ENCODE measurements around the gene TRIM72.
"Not testable (repeated sequence)": the region's sequence is repeated elsewhere in the genome, so short reads cannot be mapped to it uniquely, and the experiment has no call there.

The TRIM72 gene

DNA sequence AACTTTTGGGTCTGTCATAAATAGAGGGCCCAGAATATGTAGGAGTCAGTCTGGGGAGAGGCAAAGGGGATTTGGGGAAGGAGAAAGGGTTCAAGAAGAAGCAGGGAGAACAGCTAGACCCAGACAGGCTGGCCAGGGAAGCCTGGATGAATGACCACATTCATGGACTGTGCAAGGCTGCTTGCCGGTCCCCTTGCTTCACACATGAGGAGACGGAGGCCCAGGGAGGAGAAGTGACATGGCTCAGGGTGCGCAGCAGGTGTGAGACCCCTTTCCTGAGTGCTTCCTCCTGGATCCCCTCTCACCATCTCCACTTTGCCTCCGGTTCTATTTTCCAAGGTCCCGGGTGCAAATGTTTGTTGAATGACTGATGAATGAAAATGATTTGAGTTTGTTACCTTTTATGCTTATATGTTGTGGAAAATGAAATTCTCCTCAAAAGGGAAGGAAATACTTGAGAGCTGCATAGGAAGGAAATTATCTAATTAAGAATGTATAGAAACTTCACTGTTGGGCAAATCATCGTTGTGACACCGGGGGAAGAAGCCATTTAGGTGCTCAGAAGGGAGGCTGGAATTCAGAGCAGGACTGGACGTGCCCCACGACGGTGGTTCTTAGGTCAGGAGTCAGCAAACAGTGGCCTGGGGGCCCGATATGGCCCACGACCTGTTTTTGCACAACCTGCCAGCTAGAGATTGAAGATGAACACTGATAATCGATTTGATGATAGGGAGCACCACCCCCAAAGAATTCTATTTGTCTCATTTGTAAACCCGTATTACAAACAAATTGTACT lies 46.4 kb downstream of the TRIM72 start:
- no peak for DNase-seq

DNA sequence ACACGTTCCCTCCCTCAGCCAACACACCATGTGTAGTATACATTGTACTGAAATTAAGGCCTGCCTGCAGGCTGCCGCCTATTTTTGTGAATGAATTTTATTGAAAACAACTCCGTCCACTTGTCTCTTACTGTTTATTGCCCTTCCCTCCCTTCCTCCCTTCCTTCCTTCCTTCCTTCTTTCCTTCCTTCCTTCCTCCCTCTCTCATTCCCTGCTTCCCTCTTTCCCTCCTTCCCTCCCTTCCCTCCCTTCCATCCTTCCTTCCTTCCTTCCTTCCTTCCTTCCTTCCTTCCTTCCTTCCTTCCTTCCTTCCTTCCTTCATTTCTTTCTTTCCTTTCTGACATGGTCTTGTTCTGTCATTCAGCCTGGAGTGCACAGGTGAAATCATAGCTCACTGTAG lies 48.2 kb downstream of the TRIM72 start:
- DNase-seq: no peak

DNA sequence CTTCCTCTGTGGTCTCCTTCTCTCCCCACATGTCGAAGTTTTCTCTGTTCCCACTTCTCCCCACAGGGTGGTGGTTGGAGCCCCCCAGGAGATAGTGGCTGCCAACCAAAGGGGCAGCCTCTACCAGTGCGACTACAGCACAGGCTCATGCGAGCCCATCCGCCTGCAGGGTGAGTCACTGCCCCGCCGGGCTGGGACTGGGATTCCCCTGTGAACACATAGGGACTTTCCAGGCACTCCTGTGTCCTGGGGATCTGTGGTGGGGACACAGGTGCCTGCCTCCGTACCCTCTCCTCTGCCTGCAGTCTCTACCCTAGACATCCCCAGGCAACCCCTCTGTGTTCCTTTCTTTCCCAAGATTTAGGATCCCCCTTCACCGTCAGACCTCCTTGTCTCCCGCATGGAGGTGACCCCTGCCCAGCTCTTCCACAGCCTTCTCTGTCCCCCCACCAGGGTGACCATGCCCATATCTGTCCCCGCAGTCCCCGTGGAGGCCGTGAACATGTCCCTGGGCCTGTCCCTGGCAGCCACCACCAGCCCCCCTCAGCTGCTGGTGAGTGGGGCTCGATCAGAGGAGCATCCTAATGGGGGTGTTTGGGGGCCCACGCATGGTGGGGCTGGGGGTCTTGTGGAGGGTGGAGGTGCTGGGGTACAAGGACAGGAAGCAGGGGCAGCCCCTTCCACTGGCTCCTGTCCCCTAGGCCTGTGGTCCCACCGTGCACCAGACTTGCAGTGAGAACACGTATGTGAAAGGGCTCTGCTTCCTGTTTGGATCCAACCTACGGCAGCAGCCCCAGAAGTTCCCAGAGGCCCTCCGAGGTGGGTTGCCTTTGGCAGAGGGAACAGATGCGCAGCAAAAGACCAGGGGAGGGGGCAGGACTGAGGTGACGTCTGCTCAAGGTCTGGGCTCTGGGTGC lies 51.7 kb downstream of the TRIM72 start:
- DNase-seq: no peak

DNA sequence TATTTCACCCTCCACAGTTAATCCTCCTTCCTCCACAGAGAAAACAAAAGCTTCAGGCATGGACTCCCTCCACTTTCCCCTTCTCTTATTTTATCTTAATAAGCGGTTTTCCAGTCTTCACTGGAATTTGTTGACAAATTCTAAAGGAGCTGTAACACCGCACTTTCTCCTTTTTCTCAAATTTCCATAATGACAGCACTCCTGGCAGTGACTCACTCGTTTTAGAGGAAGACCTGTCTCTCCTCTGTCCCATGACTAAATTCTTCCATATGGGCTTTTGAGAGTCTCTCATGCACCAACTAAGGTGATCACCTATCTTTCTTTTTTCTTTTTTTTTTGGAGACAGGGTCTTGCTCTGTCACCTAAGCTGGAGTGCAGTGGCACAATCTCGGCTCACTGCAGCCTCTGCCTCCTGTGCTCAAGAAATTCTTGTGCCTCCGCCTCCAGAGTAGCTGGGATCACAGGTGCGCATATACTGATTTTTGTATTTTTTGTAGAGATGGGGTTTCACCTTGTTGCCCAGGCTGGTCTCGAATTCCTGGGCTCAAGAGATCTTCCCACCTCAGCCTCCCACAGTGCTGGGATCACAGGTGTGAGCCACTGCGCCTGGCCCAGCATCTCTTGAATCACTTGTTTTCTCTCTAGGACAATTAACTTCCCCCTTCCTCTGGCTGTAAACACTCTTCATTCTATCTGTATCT lies 53.6 kb downstream of the TRIM72 start:
- no peak for DNase-seq

DNA sequence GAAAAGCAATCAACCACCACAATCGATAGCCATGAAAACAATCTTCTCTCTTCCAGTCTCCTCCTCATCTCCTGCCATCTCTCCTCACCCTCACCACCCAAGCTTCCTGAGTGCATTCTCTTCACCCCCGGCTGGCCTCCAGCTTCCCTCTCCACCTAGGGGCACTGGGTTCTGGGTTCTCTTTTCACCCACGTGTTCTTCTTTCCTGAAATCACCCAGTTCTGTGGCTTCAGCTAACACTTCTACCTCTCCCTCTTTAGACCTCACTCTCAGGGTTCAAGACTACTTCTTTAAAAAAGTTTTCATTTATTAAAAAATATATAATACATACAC lies 54.1 kb downstream of the TRIM72 start:
- DNase-seq: no peak

DNA sequence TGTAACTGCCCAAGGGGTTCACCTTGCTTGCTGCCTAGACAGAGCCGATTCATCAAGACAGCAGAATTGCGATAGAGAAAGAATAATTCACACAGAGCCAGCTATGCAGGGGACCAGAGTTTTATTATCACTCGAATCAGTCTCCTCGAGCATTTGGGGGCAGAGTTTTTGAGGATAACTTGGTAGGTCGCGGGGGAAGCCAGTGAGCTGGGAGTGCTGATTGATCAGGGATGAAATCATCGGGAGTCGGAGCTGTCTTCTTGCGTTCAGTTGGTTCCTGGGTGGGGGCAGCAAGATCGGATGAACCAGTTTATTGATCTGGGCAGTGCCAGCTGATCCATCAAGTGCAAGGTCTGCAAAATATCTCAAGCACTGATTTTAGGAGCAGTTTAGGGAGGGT lies 55.0 kb downstream of the TRIM72 start:
- DNase-seq: no peak

DNA sequence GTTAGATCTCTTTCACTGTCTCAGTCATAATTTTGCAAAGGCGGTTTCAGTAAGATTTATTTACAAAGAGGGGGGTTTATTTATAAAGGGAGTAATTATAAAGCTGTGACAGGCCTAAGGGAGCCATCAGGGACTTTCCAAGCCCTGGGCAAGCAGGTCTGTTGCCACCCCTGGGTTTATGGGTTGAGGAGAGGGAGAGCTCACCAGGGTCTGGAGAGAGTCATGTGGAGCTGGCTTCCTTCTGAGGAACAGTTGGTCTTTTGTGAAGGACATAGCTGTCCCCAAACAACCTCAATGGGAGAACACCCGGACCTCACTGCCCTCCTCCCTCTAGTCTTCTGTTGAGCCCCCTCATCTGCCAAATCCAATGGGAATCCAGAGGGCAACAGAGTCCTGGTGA lies 55.6 kb downstream of the TRIM72 start:
- DNase-seq: no peak

DNA sequence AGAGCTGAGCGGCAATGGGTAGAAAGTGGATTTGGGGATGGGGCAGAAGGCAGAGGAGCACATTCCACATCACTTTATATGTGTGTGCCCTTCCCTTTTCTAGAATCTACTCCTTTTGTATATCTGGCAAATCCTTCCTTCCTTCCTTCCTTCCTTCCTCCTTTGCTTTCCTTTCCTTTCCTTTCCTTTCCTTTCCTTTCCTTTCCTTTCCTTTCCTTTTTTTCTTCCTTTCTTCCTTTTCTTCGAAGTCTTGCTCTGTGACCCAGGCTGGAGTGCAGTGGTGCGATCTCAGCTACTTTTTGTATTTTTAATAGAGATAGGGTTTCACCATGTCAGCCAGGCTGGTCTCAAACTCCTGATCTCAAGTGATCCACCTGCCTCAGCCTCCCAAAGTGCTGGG lies 56.1 kb downstream of the TRIM72 start:
- DNase-seq: not testable (repeated sequence)

DNA sequence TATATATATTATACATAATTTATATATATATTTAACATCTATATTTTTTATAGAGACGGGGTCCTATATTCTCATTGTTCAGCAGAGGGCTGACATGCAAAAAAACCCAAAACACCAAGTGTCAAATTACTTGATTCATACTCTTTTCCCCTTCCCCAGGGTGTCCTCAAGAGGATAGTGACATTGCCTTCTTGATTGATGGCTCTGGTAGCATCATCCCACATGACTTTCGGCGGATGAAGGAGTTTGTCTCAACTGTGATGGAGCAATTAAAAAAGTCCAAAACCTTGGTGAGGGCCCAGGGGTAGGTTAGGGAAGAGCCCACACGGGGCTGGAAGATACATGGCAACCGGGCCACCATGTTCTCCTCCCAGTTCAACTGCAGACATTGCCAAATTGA lies 56.9 kb downstream of the TRIM72 start:
- no peak for DNase-seq

DNA sequence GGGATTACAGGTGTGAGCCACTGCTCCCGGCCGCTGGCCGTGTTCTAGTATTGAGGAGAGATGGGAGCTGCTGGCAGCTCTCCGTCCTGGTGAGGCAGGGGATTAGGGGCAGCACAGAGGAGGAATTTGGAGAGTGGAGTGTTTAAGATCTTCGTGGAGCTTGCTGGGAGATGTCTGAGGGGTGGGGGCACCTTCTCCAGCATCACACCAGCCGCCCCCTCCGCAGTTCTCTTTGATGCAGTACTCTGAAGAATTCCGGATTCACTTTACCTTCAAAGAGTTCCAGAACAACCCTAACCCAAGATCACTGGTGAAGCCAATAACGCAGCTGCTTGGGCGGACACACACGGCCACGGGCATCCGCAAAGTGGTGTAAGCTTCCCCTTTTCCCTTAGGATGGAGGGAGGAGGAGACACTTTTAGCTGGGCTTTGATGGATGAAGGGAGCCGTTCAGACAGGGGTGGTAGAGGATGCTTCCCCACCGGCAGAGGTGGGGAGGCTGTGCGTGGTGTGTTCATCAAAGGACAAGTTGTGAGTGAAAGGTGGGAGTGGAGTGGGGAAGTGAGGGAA lies 57.8 kb downstream of the TRIM72 start:
- DNase-seq: no peak

DNA sequence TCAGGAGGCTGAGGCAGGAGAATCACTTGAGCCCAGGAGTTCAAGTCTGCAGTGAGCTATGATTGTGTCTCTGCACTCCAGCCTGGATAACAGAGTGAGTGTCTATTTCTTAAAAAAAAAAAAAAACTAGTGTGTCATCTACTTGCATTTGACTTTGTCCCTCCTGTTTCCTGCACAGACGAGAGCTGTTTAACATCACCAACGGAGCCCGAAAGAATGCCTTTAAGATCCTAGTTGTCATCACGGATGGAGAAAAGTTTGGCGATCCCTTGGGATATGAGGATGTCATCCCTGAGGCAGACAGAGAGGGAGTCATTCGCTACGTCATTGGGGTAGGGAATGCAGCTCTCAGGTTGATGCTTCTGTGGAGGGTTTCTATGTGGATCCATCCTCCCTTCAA lies 59.3 kb downstream of the TRIM72 start:
- DNase-seq: no peak

DNA sequence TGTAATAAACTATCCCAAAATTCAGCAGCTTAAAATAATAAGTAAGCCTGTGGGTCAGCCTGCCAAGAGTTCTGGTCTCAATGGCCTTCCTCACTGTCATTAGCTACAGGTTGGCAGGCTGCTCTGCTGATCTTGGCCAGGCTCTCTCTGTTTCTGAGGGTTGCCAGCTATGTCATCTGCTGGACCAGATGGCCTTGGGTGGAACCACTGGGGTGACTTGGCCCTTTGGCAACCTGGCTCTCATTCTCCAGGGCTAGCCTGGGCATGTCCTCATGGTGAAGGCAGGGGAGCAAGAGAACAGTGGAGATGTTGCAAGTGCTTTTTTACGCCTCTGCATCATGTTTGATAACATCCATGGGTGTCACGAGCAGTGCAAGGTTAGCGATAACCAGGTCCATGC lies 59.8 kb downstream of the TRIM72 start:
- no peak for DNase-seq

DNA sequence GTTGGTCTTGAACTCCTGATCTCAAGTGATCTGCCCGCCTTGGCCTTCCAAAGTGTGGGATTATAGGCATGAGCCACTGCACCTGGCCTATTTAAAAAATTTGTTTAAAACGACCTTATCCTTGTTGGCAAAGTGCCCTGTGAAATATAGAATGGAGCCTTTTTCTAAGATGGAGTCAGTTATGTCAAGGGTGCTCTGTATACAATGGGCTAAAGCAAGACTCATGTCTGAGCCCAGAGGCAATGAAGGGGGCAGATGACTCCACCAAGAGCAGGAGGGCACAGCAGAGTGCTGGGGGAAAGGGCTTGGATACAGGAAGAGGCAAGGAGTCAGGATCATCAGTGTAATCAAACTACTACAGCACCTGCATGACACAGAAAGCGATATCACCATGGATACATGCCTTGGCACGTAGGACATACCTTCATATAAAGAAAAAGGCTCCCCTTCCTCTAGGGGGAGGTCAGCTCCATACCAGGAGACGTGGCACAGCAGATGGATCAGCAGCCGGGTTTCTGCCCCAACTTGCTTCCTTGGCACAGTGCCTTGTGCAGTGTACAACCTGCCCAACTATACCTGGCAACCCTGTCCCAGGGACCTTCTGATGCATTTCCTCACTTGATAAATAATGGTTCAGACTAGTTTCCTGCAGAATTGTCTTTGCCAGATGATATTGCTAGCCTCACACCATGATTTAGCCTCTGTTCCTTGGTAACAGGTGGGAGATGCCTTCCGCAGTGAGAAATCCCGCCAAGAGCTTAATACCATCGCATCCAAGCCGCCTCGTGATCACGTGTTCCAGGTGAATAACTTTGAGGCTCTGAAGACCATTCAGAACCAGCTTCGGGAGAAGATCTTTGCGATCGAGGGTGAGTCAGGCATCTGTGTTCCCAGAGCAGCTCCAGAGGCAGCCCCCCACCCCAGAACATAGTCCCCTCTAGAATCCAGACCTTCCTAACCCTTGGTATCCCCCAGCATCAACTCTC lies 61.2 kb downstream of the TRIM72 start:
- DNase-seq: no peak

DNA sequence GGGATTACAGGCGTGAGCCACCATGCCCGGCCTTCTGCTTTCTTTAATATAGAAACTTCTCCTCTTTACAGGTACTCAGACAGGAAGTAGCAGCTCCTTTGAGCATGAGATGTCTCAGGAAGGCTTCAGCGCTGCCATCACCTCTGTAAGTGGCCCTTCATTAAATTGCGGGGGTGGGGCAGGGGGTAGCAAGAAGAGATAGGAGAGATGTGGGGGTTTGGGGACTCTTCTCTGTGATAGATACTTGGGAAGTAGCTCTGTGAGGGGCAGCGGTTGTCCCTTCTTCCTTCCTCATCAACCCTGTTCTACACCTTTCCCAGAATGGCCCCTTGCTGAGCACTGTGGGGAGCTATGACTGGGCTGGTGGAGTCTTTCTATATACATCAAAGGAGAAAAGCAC lies 62.7 kb downstream of the TRIM72 start:
- DNase-seq: no peak

DNA sequence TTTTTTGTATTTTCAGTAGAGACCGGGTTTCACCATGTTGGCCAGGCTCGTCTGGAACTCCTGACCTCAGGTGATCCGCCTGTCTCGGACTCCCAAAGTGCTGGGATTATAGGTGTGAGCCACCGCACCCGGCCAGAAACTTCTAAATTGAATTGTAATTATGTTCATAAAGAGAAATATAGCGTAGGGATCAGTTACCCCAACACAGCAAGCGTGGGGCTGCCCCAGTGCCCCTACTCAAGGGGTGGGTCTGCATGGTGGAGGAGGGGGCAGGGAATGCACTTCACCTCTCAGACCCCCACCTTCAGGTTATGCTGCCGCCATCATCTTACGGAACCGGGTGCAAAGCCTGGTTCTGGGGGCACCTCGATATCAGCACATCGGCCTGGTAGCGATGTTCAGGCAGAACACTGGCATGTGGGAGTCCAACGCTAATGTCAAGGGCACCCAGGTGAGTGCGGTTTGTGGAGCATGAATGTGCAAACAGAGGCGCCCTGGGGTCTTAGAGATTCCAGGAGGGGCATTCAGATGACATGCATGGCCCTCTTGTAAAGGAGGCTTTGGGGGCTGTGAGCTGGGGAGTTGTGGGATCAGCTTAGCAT lies 63.8 kb downstream of the TRIM72 start:
- no peak for DNase-seq

DNA sequence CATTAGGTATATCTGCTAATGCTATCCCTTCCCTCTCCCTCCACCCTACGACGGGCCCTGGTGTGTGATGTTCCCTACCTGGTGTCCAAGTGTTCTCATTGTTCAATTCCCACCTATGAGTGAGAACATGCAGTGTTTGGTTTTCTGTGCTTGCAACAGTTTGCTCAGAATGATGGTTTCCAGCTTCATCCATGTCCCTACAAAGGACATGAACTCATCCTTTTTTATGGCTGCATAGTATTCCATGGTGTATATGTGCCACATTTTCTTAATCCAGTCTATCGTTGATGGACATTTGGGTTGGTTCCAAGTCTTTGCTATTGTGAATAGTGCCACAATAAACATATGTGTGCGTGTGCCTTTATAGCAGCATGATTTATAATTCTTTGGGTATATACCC lies 64.9 kb downstream of the TRIM72 start:
- not testable (repeated sequence) for DNase-seq
